ENCODE measurements around the gene NFIA.

The NFIA gene

GRCh38 chr1:61318319-61319125, 236.2 kb downstream of the NFIA start:
- DNase-seq, result no peak

GRCh38 chr1:61320575-61320974, 238.2 kb downstream of the NFIA start:
- DNase-seq, result no peak

DNA sequence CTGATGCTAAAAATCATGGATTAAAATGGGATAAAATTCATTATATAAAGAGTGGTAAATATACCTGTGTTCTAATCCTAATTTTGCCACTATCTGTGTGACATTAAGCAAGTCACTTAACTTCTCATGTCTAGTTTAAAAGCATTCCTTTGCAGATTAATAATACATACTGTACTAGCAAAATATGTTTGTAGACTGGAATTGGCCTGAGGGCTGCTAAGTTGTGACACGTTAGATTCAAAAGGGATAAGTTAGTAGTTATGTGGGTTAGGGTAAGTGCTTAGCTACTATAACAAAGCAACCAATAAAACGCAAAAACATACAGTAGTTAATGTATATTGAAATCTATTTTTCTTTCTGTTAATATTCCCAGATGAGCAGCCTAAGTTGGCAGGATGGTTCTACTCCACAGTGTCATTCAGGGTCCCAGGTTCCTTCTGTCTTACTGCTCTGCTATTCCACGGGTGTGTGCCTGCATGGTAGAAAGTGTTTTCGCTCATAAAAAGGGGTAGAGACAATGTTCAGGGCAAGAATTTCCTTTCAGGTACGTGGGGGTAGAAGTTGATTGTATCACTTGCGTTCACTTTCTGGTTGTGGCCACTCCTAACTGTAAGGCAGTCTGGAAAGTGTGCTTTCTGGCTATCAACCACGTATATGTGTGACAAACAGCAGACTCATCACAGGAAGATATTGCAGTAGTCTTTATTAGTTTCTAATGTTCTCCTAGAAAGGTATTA, 239.8 kb downstream of the NFIA start:
- DNase-seq, result no peak

GRCh38 chr1:61322769-61323168, 240.4 kb downstream of the NFIA start:
- DNase-seq, result no peak

GRCh38 chr1:61323681-61324328, 241.4 kb downstream of the NFIA start:
- DNase-seq, result no peak

DNA sequence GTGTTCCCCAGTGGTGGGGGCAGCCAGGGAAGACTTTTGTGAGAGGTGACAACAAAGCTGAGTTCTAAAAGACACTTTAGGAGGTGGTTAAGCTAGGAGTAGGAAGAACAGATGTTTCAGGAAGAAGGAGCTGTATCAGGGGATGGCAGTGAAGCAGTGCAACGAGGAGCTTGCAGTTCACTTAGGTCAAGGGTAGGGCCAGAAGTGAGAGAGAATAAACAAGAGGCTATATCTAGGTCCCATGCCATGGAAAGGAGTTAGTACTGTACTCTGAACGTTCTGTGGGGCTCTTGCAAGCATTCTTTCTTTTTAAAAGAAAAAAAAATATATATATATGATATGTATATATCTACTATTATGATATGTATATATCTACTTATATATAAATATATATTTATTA, 244.4 kb downstream of the NFIA start:
- no peak for DNase-seq

- DNase-seq, result no peak
Measured at GRCh38 chr1:61327436-61327835, 245.1 kb downstream of the NFIA start.

GRCh38 chr1:61329556-61329955, 247.2 kb downstream of the NFIA start:
- DNase-seq, result no peak

- DNase-seq, result no peak
Measured at GRCh38 chr1:61330018-61330417, 247.7 kb downstream of the NFIA start.

DNA sequence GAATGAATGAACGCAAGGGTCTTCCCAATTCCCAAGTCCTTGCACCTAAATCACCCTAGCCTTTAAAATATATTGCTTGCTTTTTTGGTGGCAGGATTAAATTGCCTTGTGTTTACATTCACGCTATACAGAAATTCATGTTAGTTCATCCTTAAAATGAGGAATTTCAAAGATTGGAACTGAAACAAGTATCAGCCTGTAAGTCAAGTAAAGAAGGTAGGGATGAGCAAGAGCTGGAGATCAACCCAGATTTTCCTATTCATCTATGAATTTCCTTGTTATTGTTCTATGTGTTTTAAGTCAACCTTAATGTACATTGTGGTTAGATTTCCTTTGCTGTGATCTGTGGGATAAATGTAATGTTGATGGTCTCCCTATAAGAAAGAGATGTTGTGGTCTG, 248.2 kb downstream of the NFIA start:
- no peak for DNase-seq

DNA sequence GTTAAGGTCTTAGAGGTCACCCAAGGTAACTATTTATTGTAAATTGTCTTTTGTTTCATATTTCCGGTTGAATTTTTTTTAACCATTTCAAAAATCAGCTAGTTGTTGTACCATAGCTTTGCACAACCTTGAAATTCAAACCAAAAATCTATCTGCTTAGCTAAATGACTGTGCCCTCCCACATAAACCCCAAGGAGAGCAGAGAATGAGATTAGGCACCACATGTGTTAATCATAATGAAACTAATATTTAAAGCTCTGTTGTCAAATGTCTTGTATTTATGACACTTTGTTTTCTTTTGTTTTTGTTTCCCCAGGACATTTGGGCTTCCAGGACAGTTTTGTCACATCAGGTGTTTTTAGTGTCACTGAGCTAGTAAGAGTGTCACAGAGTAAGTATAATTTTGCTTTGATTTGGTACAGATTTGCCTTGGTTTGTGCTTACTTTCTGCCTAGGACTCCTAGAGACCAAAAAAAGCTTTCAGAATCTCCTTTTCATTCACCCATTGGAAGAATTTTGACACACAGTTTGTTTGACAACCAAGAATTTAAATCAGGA, 249.9 kb downstream of the NFIA start:
- no peak for DNase-seq

DNA sequence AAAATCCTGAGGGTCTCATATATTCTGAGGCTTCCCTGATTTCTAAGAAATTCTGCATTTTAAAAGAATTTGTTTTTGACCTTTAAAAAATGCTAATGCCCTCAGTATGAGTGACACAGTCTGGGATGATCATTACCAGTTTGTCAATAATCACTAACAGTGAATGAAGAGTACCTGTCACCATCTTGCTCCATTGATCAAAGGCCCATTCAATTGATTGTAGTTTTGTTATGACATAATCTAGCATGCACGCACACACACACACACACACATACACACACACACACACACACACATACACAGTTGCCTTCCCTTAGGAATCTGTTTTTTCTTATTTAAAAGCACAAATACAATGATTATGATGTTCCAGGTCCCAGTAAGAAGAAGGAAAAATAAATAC, 250.4 kb downstream of the NFIA start:
- no peak for DNase-seq

DNA sequence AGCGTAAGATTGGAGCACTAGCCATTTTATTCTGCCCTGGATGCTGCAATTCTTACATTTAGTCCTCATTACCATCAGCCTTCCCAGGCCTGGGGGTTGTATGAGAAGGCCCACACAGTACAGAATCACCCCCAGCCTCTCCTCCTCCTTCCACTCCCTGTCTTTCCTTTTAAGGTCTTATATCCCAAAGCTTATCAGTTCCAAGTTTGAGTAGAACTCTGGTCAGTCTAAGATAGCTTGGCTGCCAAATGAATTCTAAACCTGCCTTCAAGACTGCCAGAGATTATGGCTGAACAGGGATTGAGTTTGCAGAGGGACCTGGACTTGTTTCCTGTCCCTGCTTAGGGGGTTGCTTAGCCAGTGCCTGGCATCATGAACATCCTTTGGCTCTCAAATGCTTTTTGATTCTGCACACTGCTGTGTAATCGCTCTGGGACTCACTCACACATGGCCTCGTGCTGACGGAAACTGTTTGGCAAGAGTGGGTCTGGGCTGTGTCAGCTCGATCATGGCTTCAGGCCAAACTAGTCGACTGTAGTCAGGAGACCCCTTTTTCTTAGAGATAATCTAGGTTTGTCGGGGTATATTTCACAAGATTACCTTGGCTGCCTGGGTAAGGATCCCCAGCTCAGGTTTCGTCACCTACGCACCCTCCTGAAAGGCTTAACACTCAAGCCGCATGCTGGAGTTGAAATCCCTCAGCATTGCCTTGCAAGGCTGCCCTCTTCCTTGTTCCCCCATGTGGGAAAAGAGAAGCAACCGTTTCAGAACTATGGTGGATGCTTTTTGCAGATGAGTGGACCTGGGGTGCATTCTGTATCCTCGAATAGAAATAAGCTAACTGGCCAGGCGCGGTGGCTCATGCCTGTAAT, 252.6 kb downstream of the NFIA start:
- no peak for DNase-seq

GRCh38 chr1:61337037-61337436, 254.7 kb downstream of the NFIA start:
- DNase-seq, result no peak

DNA sequence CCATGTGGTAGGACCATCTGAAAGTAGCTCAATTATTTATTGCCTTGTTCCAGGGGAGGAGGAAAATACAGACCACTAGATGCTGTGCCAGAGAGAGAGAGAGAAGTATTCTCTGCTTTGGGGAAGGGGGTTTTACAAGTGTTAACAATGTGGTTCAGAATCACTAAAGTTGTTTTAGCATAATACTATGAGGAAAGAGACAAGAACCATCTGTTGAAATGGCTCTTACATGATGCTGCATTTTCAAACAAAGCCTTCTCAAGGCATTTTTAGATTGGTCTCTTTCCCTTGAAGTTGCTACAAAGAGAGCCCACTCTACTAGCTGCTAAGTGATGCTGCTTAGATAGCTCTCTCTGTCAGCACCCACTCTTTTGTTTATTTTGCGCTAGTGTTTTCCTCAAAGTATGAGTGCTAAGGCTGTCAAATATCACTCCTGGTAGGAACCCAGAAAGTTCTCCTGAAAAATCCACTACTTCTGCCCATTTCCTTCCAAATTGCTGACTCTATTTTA, 255.1 kb downstream of the NFIA start:
- no peak for DNase-seq

DNA sequence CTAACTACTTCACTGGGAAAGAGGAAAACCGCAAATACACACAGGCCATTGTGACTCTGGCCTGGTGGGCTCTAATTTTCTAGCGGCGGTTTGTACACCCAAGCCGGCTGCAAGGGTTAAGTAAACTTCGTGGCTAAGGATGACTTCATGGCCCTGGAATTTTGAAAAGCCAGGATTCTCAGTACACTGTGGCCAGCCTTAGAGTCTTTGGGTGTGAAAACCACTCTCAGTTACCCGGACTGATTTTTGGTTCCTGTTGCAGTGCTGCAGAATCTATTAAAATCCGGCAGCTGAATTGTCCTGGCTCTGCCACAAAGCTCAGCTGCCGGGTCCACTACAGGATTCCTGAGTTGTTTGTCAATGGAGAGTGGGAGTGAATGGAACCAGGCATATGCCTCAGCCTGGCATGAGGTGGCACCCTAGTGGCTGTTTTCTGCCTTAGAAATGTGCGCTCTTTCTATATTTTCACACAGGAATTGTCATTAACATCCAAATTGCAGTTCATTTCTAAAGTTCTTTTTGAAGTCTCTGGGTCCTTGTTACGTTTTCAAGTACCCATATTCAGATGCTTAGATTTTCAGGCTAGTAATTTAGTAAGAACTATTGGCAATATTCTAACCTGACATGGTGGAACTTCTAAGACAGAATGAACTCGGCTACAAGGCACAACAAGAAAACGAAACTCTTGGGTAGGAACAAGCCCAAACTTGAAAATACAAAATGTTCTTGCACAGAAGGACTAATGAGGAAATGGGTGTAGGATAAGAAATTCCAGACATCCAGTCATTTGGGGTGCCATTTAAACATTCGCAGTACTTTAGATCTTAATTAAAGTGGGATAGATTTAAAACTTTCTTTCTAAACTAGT, 255.9 kb downstream of the NFIA start:
- no peak for DNase-seq

DNA sequence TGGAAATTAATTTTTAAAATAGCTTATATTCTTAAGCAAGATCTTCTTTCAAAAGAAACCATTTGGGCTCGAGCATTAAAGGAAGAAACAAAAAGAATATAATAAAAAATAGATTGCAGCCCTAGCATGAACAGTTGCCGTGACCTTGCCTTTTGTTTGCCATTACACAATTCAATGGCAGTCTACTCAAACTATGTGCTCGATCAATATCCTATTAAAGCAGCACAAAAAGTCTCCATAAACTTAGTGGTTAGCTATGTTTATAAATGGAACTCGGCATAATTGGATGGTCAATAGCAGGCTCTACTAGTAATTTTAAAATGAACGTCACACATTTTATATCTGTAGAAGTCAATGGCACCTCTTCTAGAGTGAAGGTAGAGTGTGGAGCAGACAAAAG, 256.5 kb downstream of the NFIA start:
- DNase-seq, result no peak

- DNase-seq, result no peak
Measured at GRCh38 chr1:61341426-61341825, 259.1 kb downstream of the NFIA start.

- DNase-seq, result no peak
Measured at GRCh38 chr1:61343734-61344420, 261.5 kb downstream of the NFIA start.

DNA sequence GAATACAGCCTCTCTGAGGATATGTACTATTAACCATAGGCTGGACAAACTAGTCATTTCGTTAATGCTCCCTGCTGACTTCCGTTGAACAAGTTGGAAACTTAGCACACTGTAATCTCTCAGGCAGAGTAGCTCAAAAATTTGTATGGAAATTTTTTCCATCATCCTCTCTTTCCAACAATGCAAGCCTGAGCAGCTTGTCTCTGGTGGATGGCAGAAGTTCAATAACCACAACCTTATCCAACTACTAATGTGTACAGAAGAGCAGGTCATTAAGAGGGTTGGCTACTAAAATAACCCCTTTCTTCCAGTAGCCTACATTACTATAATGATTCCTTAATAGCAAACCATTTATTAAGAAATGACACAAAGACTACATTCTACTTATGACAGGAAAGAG, 262.3 kb downstream of the NFIA start:
- no peak for DNase-seq

Data from activated naive CD4-positive, alpha-beta T cell treated with anti-CD3 and anti-CD28 coated beads, Interleukin-2, amount 50 U/mL, for 16 hours (primary cell).